GM18858 (cell line): ENCODE results near the gene G6PC1.
"Not testable (repeated sequence)": the region's sequence is repeated elsewhere in the genome, so short reads cannot be mapped to it uniquely, and the experiment has no call there.

Experiments used
- ATAC-seq: cut with Tn5 transposase; IDR thresholded peaks from one replicate; pipeline ENCODE4 v1.9.1; 2021; ENCODE audit not compliant: unreplicated experiment

G6PC1 gene

GRCh38 chr17:42900460-42901331 is at the start of gene G6PC1:
Gene G6PC1, plus strand, starts transcription at chr17:42900799. Its CDS starts 78 bp downstream, at chr17:42900877.
- no peak for ATAC-seq

GRCh38 chr17:42850954-42851353 is 49.6 kb upstream of the G6PC1 start, which contains the start of gene AOC3:
Gene AOC3, plus strand, starts transcription at chr17:42851199. Its CDS starts 145 bp downstream, at chr17:42851344.
- ATAC-seq: no peak

- not testable (repeated sequence) for ATAC-seq
Observed at GRCh38 chr17:42851371-42852240, 49.0 kb upstream of the G6PC1 start.

- no peak for ATAC-seq
Observed at GRCh38 chr17:42852351-42852750, 48.2 kb upstream of the G6PC1 start.

GRCh38 chr17:42853004-42853403 is 47.6 kb upstream of the G6PC1 start:
- ATAC-seq: no peak

GRCh38 chr17:42853597-42853967 is 47.0 kb upstream of the G6PC1 start:
- no peak for ATAC-seq

- ATAC-seq: no peak
Observed at GRCh38 chr17:42853968-42854790, 46.4 kb upstream of the G6PC1 start.

- ATAC-seq: no peak
Observed at GRCh38 chr17:42855048-42855596, 45.5 kb upstream of the G6PC1 start.

GRCh38 chr17:42856093-42856492 is 44.5 kb upstream of the G6PC1 start:
- ATAC-seq: not testable (repeated sequence)

GRCh38 chr17:42856516-42856915 is 44.1 kb upstream of the G6PC1 start:
- ATAC-seq: not testable (repeated sequence)

- no peak for ATAC-seq
Observed at GRCh38 chr17:42857389-42857788, 43.2 kb upstream of the G6PC1 start.

- no peak for ATAC-seq
Observed at GRCh38 chr17:42865638-42866094, 34.9 kb upstream of the G6PC1 start.

- ATAC-seq: no peak
Observed at GRCh38 chr17:42866216-42866615, 34.4 kb upstream of the G6PC1 start.

- ATAC-seq: no peak
Observed at GRCh38 chr17:42866631-42867575, 33.7 kb upstream of the G6PC1 start.

- ATAC-seq: not testable (repeated sequence)
Observed at GRCh38 chr17:42867694-42868261, 32.8 kb upstream of the G6PC1 start.

GRCh38 chr17:42868338-42868737 is 32.3 kb upstream of the G6PC1 start:
- ATAC-seq: no peak

- no peak for ATAC-seq
Observed at GRCh38 chr17:42871647-42872046, 29.0 kb upstream of the G6PC1 start.

GRCh38 chr17:42872251-42872965 is 28.2 kb upstream of the G6PC1 start:
- no peak for ATAC-seq
